SK-N-MC (cell line): ENCODE measurements around the gene POLR3K.
"Not testable (repeated sequence)": the region's sequence is repeated elsewhere in the genome, so short reads cannot be mapped to it uniquely, and the experiment has no call there.

ENCODE experiments used
- DNase-seq: peaks from one replicate; pipeline ENCODE4 v3.0.0-alpha.2; 2011; ENCODE audit warnings: low read depth, low spot score
- H3K27ac ChIP-seq: fragments of 200-600 bp; sonication (generic); 2 replicates; pipeline ENCODE4 v1.5.1; 2016; ENCODE audit warnings: mixed run types
- H3K36me3 ChIP-seq: fragments of 200-600 bp; sonication (generic); 2 replicates; pipeline ENCODE4 v1.6.1; 2017; ENCODE audit warnings: antibody characterized with exemption, low read length, mixed read lengths; ENCODE audit not compliant: insufficient read depth
- H3K4me3 ChIP-seq: fragments of 200-600 bp; sonication (generic); 2 replicates; pipeline ENCODE4 v1.5.1; 2016
- H3K9ac ChIP-seq: fragments of 200-600 bp; sonication (generic); 2 replicates; pipeline ENCODE4 v1.8.0; 2017; ENCODE audit warnings: mixed run types, mixed read lengths; ENCODE audit not compliant: insufficient read length
- H3K9me3 ChIP-seq: fragments of 200-600 bp; sonication (generic); 2 replicates; pipeline ENCODE4 v1.6.1; 2017; ENCODE audit warnings: low read depth, mild to moderate bottlenecking, antibody characterized with exemption, low read length, moderate library complexity, mixed read lengths
- EZH2 ChIP-seq: fragments of 200-600 bp; sonication (generic); IDR thresholded peaks from one replicate; pipeline ENCODE4 v1.6.1; 2017; ENCODE audit warnings: antibody characterized with exemption
- FOXP2 ChIP-seq: optimal IDR thresholded peaks from 2 replicates; pipeline ENCODE3; 2011; ENCODE audit warnings: mild to moderate bottlenecking, moderate library complexity; ENCODE audit not compliant: insufficient read depth; ENCODE audit errors: extremely low read length, control extremely low read depth
- POLR2AphosphoS5 ChIP-seq: IDR thresholded peaks from 2 replicates; pipeline ENCODE4 v1.6.1; 2012; ENCODE audit warnings: mild to moderate bottlenecking, low read depth, low read length, borderline replicate concordance

POLR3K gene

DNA sequence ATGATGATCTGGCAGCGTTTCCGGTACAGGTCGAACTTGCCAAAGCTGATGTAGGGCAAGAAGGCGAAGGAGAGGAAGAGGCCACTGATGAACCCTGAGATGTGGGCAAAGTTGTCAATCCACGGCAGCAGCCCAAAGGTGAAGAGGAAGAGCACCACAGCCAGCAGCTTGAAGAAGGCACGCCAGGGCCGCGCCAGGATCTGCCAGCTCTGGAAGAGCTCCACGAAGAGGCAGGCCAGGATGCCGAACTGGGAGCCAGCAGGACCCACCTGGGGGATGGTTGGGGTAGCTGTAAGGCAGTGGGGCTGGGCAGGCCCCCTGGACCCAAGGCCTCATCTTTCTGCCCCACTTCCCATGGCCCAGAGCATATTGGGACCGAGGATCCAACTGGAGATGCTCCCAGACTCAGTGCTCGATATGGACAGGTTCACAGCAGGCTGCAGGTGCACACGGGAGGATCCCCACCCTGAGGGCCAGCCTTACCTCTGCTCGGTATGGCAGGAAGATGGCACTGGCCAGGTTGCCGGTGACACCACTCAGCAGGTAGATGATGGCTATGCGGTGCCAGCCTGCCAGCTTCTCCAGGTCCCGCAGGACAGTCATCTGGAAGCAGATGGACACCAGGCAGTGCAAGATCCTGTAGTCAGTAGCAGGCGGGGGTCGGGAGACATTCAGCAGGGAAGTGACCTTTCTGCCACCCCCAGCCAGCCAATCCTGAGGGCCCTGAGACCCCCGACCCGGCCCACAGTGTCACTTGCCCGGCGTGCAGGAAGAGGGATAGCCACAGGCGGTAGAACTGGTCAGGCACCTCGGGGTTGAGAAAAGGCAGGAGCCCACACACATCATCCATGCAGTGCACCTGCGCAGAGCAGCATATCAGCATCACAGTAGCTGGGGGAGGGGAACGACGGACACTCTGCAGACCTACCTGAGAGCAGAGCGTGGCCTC, 5.4 kb upstream of the POLR3K start:
- H3K9me3 ChIP-seq, result no peaks in the 10 kb centered on the region
- TF ChIP-seq POLR2AphosphoS5, result no peak
- TF ChIP-seq FOXP2, result no peak
- no peak for TF ChIP-seq EZH2
- H3K9ac ChIP-seq, result no peak overlapping the region
- H3K27ac ChIP-seq, result no peak overlapping the region
- H3K4me3 ChIP-seq, result no peak overlapping the region
- H3K36me3 ChIP-seq, result peaks cover 22% of the 10 kb centered on the region; the same call in 1 of the 2 replicates
- no peak for DNase-seq

- Histone ChIP-seq H3K4me3 (no peak overlapping the region), H3K9me3 (no peaks in the 10 kb centered on the region), H3K27ac (no peak overlapping the region), H3K9ac (no peak overlapping the region), H3K36me3 (peaks cover 22% of the 10 kb centered on the region; the same call in 1 of the 2 replicates)
- TF ChIP-seq FOXP2 (no peak), EZH2 (no peak), POLR2AphosphoS5 (no peak)
- no peak for DNase-seq
These were observed 4.3 kb upstream of the POLR3K start for GRCh38 chr16:57711-58110.

GRCh38 chr16:56231-56927, 3.0 kb upstream of the POLR3K start:
- H3K4me3 ChIP-seq, result no peak overlapping the region
- DNase-seq, result no peak
- no peak overlapping the region for H3K27ac ChIP-seq
- H3K9ac ChIP-seq, result no peak overlapping the region
- H3K36me3 ChIP-seq, result peaks cover 25% of the 10 kb centered on the region; the same call in 1 of the 2 replicates
- TF ChIP-seq FOXP2 (no peak), EZH2 (no peak), POLR2AphosphoS5 (no peak)
- H3K9me3 ChIP-seq, result no peaks in the 10 kb centered on the region

- Histone ChIP-seq H3K36me3 (peaks cover 32% of the 10 kb centered on the region; the same call in 1 of the 2 replicates), H3K4me3 (no peak overlapping the region), H3K27ac (no peak overlapping the region), H3K9ac (no peak overlapping the region), H3K9me3 (no peaks in the 10 kb centered on the region)
- no peak for DNase-seq
- TF ChIP-seq EZH2, result no peak
- no peak for TF ChIP-seq POLR2AphosphoS5
- TF ChIP-seq FOXP2, result no peak
These were observed 2.2 kb upstream of the POLR3K start for GRCh38 chr16:55571-56136.

- peak overlapping the region; percentile 96 for H3K4me3 ChIP-seq
- peaks cover 38% of the 10 kb centered on the region for H3K36me3 ChIP-seq
- no peaks in the 10 kb centered on the region for H3K9me3 ChIP-seq
- TF ChIP-seq POLR2AphosphoS5, result no peak
- TF ChIP-seq EZH2, result no peak
- no peak for TF ChIP-seq FOXP2
- DNase-seq, result no peak
- H3K9ac ChIP-seq, result peak overlapping the region; percentile 84
- no peak overlapping the region for H3K27ac ChIP-seq
These were observed 801 bp upstream of the POLR3K start for GRCh38 chr16:54237-54581.

- Histone ChIP-seq H3K36me3 (peaks cover 31% of the 10 kb centered on the region), H3K4me3 (0 out of 2 replicates have a peak overlapping the region, but pooled peaks have one; percentile 11), H3K9me3 (no peaks in the 10 kb centered on the region)
These were observed 2.4 kb downstream of the POLR3K start for GRCh38 chr16:50769-51591.

GRCh38 chr16:47234-47633, 6.2 kb downstream of the POLR3K start:
- Histone ChIP-seq H3K4me3 (no peak overlapping the region), H3K27ac (no peak overlapping the region), H3K9me3 (no peaks in the 10 kb centered on the region), H3K9ac (no peak overlapping the region), H3K36me3 (peaks cover 40% of the 10 kb centered on the region)
- no peak for DNase-seq
- no peak for TF ChIP-seq EZH2
- TF ChIP-seq FOXP2, result no peak
- TF ChIP-seq POLR2AphosphoS5, result no peak

More at GRCh38 chr16:50769-51591, 2.4 kb downstream of the POLR3K start:
- no peak overlapping the region for H3K27ac ChIP-seq
- no peak overlapping the region for H3K9ac ChIP-seq
- TF ChIP-seq FOXP2 (no peak), POLR2AphosphoS5 (no peak), EZH2 (no peak)
- DNase-seq, result no peak

GRCh38 chr16:46510-46909, 6.9 kb downstream of the POLR3K start:
- not testable (repeated sequence) for H3K27ac ChIP-seq, H3K9me3 ChIP-seq, DNase-seq, H3K4me3 ChIP-seq, H3K9ac ChIP-seq
- peaks cover 42% of the 10 kb centered on the region for H3K36me3 ChIP-seq
